SK-N-MC (cell line): Measurements from ENCODE around the gene LGR4.

Experiments used
- DNase-seq: peaks from one replicate; pipeline ENCODE4 v3.0.0-alpha.2; 2011; ENCODE audit warnings: low read depth, low spot score
- H3K27ac ChIP-seq: fragments of 200-600 bp; sonication (generic); 2 replicates; pipeline ENCODE4 v1.5.1; 2016; ENCODE audit warnings: mixed run types
- H3K36me3 ChIP-seq: fragments of 200-600 bp; sonication (generic); 2 replicates; pipeline ENCODE4 v1.6.1; 2017; ENCODE audit warnings: antibody characterized with exemption, low read length, mixed read lengths; ENCODE audit not compliant: insufficient read depth
- H3K4me3 ChIP-seq: fragments of 200-600 bp; sonication (generic); 2 replicates; pipeline ENCODE4 v1.5.1; 2016
- H3K9ac ChIP-seq: fragments of 200-600 bp; sonication (generic); 2 replicates; pipeline ENCODE4 v1.8.0; 2017; ENCODE audit warnings: mixed run types, mixed read lengths; ENCODE audit not compliant: insufficient read length
- H3K9me3 ChIP-seq: fragments of 200-600 bp; sonication (generic); 2 replicates; pipeline ENCODE4 v1.6.1; 2017; ENCODE audit warnings: low read depth, mild to moderate bottlenecking, antibody characterized with exemption, low read length, moderate library complexity, mixed read lengths
- EZH2 ChIP-seq: fragments of 200-600 bp; sonication (generic); IDR thresholded peaks from one replicate; pipeline ENCODE4 v1.6.1; 2017; ENCODE audit warnings: antibody characterized with exemption
- FOXP2 ChIP-seq: optimal IDR thresholded peaks from 2 replicates; pipeline ENCODE3; 2011; ENCODE audit warnings: mild to moderate bottlenecking, moderate library complexity; ENCODE audit not compliant: insufficient read depth; ENCODE audit errors: extremely low read length, control extremely low read depth
- POLR2AphosphoS5 ChIP-seq: IDR thresholded peaks from 2 replicates; pipeline ENCODE4 v1.6.1; 2012; ENCODE audit warnings: mild to moderate bottlenecking, low read depth, low read length, borderline replicate concordance

Gene LGR4

GRCh38 chr11:27390318-27391295 is 82.0 kb downstream of the LGR4 start:
- no peaks in the 10 kb centered on the region for H3K36me3 ChIP-seq
- TF ChIP-seq FOXP2 (no peak), EZH2 (no peak), POLR2AphosphoS5 (no peak)
- no peak overlapping the region for H3K27ac ChIP-seq
- H3K9ac ChIP-seq = no peak overlapping the region
- H3K9me3 ChIP-seq = no peaks in the 10 kb centered on the region
- DNase-seq = no peak
- H3K4me3 ChIP-seq = no peak overlapping the region

GRCh38 chr11:27388869-27389268 is 83.7 kb downstream of the LGR4 start:
- Histone ChIP-seq H3K9ac (no peak overlapping the region), H3K36me3 (0 out of 2 replicates have a peak, but pooled peaks cover 5% of the 10 kb centered on the region), H3K27ac (no peak overlapping the region), H3K9me3 (no peaks in the 10 kb centered on the region), H3K4me3 (no peak overlapping the region)
- TF ChIP-seq POLR2AphosphoS5 (no peak), FOXP2 (no peak), EZH2 (no peak)
- DNase-seq = no peak

- Histone ChIP-seq H3K27ac (no peak overlapping the region), H3K4me3 (no peak overlapping the region), H3K36me3 (0 out of 2 replicates have a peak, but pooled peaks cover 5% of the 10 kb centered on the region), H3K9me3 (no peaks in the 10 kb centered on the region), H3K9ac (no peak overlapping the region)
- TF ChIP-seq FOXP2 = no peak
- TF ChIP-seq EZH2 = no peak
- TF ChIP-seq POLR2AphosphoS5 = no peak
- no peak for DNase-seq
Observed at GRCh38 chr11:27388001-27388400, 84.6 kb downstream of the LGR4 start.

- 0 out of 2 replicates have a peak, but pooled peaks cover 5% of the 10 kb centered on the region for H3K36me3 ChIP-seq
- no peak overlapping the region for H3K4me3 ChIP-seq
- H3K27ac ChIP-seq = no peak overlapping the region
- no peak overlapping the region for H3K9ac ChIP-seq
- no peak for TF ChIP-seq EZH2
- no peak for TF ChIP-seq FOXP2
- no peak for TF ChIP-seq POLR2AphosphoS5
- H3K9me3 ChIP-seq = no peaks in the 10 kb centered on the region
- DNase-seq = no peak
Observed at GRCh38 chr11:27387362-27387761, 85.2 kb downstream of the LGR4 start.

- no peak for DNase-seq
- Histone ChIP-seq H3K27ac (no peak overlapping the region), H3K9me3 (no peaks in the 10 kb centered on the region), H3K36me3 (0 out of 2 replicates have a peak, but pooled peaks cover 5% of the 10 kb centered on the region), H3K4me3 (no peak overlapping the region), H3K9ac (no peak overlapping the region)
- no peak for TF ChIP-seq EZH2
- no peak for TF ChIP-seq POLR2AphosphoS5
- no peak for TF ChIP-seq FOXP2
Observed at GRCh38 chr11:27386181-27386845, 86.3 kb downstream of the LGR4 start.

- Histone ChIP-seq H3K36me3 (0 out of 2 replicates have a peak, but pooled peaks cover 5% of the 10 kb centered on the region), H3K4me3 (no peak overlapping the region), H3K9ac (no peak overlapping the region), H3K9me3 (no peaks in the 10 kb centered on the region), H3K27ac (no peak overlapping the region)
- TF ChIP-seq FOXP2 = no peak
- TF ChIP-seq POLR2AphosphoS5 = no peak
- DNase-seq = no peak
Observed at GRCh38 chr11:27385245-27385644, 87.3 kb downstream of the LGR4 start.

GRCh38 chr11:27384227-27384626 is 88.4 kb downstream of the LGR4 start:
- Histone ChIP-seq H3K9ac (no peak overlapping the region), H3K9me3 (no peaks in the 10 kb centered on the region), H3K36me3 (0 out of 2 replicates have a peak, but pooled peaks cover 5% of the 10 kb centered on the region), H3K4me3 (no peak overlapping the region), H3K27ac (no peak overlapping the region)
- DNase-seq = no peak
- no peak for TF ChIP-seq EZH2
- no peak for TF ChIP-seq POLR2AphosphoS5
- no peak for TF ChIP-seq FOXP2

GRCh38 chr11:27383645-27384044 is 88.9 kb downstream of the LGR4 start:
- Histone ChIP-seq H3K36me3 (0 out of 2 replicates have a peak, but pooled peaks cover 5% of the 10 kb centered on the region), H3K27ac (no peak overlapping the region), H3K9ac (no peak overlapping the region), H3K4me3 (no peak overlapping the region), H3K9me3 (no peaks in the 10 kb centered on the region)
- TF ChIP-seq POLR2AphosphoS5 (no peak), FOXP2 (no peak), EZH2 (no peak)
- DNase-seq = no peak
